Measurements from ENCODE around the gene RSPO4.

DNA sequence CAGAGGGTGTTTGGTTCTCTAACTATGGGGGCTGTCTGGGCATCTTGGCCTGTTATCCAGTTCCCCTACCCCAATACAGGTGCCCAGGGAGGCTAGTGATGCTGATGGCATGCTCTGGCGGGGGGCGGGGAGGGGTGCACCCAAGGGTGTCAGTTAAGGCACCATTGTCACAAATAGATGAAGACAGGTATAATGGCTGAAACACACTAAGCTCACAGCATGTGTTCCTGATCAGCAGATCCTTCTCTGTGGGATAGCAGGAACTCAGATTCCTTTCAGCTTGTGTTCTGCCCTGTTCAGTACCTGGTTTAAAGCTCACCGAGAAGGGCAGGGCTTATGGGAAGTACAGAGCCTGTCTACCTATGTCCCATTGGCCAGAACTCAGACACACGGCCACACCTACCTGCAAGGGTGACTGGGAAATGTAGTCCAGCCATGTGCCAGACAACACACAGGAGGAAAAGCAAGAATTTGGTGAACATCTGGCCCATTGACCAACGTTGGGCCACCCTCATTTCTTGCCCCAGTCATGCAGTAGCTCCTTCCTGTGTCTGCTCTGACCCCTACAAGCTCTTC lies 3.4 kb upstream of the RSPO4 start:
- no peak for TF ChIP-seq POLR2A (IDR thresholded peaks at IDR 0.05)
- TF ChIP-seq POLR2AphosphoS5 (IDR thresholded peaks at IDR 0.05): no peak
- TF ChIP-seq, protein P1, sequence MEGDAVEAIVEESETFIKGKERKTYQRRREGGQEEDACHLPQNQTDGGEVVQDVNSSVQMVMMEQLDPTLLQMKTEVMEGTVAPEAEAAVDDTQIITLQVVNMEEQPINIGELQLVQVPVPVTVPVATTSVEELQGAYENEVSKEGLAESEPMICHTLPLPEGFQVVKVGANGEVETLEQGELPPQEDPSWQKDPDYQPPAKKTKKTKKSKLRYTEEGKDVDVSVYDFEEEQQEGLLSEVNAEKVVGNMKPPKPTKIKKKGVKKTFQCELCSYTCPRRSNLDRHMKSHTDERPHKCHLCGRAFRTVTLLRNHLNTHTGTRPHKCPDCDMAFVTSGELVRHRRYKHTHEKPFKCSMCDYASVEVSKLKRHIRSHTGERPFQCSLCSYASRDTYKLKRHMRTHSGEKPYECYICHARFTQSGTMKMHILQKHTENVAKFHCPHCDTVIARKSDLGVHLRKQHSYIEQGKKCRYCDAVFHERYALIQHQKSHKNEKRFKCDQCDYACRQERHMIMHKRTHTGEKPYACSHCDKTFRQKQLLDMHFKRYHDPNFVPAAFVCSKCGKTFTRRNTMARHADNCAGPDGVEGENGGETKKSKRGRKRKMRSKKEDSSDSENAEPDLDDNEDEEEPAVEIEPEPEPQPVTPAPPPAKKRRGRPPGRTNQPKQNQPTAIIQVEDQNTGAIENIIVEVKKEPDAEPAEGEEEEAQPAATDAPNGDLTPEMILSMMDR (IDR thresholded peaks at IDR 0.05): no peak
- no peak for TF ChIP-seq EP300 (IDR thresholded peaks at IDR 0.05)

Measured in stomach (tissue), 4 donors.